ENCODE data around the gene MRPL55.
A peak's percentile ranks its signal among the peaks of the same experiment; 100 is the strongest.

Gene MRPL55

DNA sequence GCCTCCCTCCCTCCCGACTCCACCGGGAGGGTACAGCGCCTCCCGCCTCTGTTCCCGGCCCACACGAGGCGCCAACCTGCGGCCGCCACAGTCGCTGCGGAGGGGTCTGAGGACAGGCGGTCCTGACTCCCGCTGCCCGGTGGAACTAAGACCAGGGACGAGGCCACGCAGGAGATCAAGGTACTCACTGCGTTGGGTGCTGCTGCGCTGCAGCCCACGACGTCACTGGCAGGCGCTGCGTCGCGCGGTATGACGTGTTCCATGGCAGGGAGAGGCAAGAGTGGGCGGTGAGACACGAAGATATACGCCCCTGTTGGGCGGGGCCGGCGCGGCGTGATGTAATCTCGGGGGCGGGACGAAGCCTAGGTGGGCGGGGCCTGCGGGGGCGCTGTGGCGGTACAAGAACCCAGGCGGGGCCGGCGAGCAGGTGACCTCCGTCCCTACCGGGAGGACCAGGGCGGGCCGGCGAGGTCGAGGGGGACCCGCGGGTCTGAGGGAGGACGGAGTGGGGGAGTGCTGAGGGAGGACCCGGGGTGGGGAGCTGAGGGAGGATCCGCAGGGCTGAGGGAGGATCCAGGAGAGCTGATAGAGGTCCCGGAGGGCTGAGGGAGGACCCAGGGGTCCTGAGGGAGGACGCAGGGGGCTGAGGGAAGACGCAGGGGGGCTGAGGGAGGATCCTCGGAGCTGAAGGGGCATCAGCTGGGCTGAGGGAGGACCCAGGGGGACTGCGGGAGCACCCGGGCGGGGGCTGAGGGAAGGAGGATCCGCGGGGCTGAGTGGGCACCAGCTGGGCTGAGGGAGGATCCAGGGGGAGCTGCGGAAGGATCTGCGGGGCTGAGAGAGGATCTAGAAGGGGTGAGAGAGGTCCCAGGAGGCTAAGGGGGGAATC, at the start of gene MRPL55:
MRPL55 (minus strand) TSS at position 227 of the 889 bp plus-strand sequence. CDS start 1,039 bp downstream, outside the sequence.
- ChIA-PET POLR2A (interaction anchor here (0.7 to 1.1 kb wide), 5 partner anchors 10 to 446 kb away, joined by 3 to 5 read pairs (median 3); partner anchors contain the start of gene ARF1), CTCF (interaction anchor here (1.0 to 2.1 kb wide), 5 partner anchors 9 to 392 kb away, joined by 3 to 11 read pairs (median 7); no protein-coding TSS in a partner anchor)
- H3K4me3 ChIP-seq (ENCODE audit: low read depth, low read length): peak within 1 kb of the TSS; percentile 99
- no peak for DNase-seq (ENCODE audit: low read depth, low spot score)
- TF ChIP-seq, protein P1, sequence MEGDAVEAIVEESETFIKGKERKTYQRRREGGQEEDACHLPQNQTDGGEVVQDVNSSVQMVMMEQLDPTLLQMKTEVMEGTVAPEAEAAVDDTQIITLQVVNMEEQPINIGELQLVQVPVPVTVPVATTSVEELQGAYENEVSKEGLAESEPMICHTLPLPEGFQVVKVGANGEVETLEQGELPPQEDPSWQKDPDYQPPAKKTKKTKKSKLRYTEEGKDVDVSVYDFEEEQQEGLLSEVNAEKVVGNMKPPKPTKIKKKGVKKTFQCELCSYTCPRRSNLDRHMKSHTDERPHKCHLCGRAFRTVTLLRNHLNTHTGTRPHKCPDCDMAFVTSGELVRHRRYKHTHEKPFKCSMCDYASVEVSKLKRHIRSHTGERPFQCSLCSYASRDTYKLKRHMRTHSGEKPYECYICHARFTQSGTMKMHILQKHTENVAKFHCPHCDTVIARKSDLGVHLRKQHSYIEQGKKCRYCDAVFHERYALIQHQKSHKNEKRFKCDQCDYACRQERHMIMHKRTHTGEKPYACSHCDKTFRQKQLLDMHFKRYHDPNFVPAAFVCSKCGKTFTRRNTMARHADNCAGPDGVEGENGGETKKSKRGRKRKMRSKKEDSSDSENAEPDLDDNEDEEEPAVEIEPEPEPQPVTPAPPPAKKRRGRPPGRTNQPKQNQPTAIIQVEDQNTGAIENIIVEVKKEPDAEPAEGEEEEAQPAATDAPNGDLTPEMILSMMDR (IDR thresholded peaks at IDR 0.05; ENCODE audit: insufficient read depth, low read length, missing control alignments): peak; percentile 22

- ChIA-PET POLR2A (interaction anchor here (1.0 kb wide), 1 partner anchor 10 kb away, joined by 3 read pairs; no protein-coding TSS in a partner anchor), CTCF (no interaction called here)
- TF ChIP-seq, protein P1 (IDR thresholded peaks at IDR 0.05; ENCODE audit: insufficient read depth, low read length, missing control alignments): no peak
- H3K4me3 ChIP-seq (ENCODE audit: low read depth, low read length): no peak overlapping the region
- DNase-seq (ENCODE audit: low read depth, low spot score): no peak
Observed at GRCh38 chr1:228158151-228159007, 49.3 kb upstream of the MRPL55 start.

DNA sequence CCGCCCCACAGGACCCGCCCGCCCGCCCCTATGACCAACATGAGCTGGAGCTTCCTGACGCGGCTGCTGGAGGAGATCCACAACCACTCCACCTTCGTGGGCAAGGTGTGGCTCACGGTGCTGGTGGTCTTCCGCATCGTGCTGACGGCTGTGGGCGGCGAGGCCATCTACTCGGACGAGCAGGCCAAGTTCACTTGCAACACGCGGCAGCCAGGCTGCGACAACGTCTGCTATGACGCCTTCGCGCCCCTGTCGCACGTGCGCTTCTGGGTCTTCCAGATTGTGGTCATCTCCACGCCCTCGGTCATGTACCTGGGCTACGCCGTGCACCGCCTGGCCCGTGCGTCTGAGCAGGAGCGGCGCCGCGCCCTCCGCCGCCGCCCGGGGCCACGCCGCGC, 48.6 kb upstream of the MRPL55 start:
- ChIA-PET CTCF (no interaction called here), POLR2A (no interaction called here)
- DNase-seq (ENCODE audit: low read depth, low spot score): no peak
- TF ChIP-seq, protein P1 (IDR thresholded peaks at IDR 0.05; ENCODE audit: insufficient read depth, low read length, missing control alignments): no peak
- no peak overlapping the region for H3K4me3 ChIP-seq (ENCODE audit: low read depth, low read length)

GRCh38 chr1:228156941-228157728, 48.0 kb upstream of the MRPL55 start:
- CTCF ChIA-PET: interaction anchor here (1.0 kb wide), 1 partner anchor 8 kb away, joined by 3 read pairs; the partner anchor contains the start of gene IBA57
- DNase-seq (ENCODE audit: low read depth, low spot score): no peak
- POLR2A ChIA-PET: no interaction called here
- no peak overlapping the region for H3K4me3 ChIP-seq (ENCODE audit: low read depth, low read length)
- TF ChIP-seq, protein P1 (IDR thresholded peaks at IDR 0.05; ENCODE audit: insufficient read depth, low read length, missing control alignments): no peak

DNA sequence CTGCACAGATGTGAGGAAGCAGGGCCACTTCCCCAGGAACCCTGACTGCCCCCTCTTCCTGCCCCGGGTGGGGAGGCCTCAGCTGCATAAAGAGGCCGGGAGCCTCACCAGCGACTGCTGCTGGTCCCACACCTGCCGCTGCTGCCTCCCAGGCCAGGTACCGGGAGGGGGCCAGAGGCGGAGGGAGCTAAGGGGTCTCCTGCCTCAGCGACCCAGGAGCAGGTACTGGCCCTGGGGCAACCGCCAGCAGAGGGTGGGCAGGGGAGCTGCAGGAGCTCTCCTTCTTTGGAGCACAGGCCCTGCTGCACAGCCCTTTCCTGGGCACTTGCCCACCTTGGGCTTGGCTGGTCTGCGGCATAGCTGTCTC, 47.4 kb upstream of the MRPL55 start:
- POLR2A ChIA-PET: no interaction called here
- CTCF ChIA-PET: interaction anchor here (1.0 kb wide), 1 partner anchor 9 kb away, joined by 3 read pairs; the partner anchor contains the start of gene IBA57
- no peak overlapping the region for H3K4me3 ChIP-seq (ENCODE audit: low read depth, low read length)
- TF ChIP-seq, protein P1 (IDR thresholded peaks at IDR 0.05; ENCODE audit: insufficient read depth, low read length, missing control alignments): no peak
- no peak for DNase-seq (ENCODE audit: low read depth, low spot score)
